ENCODE results near the gene DYNLT1.

DNA sequence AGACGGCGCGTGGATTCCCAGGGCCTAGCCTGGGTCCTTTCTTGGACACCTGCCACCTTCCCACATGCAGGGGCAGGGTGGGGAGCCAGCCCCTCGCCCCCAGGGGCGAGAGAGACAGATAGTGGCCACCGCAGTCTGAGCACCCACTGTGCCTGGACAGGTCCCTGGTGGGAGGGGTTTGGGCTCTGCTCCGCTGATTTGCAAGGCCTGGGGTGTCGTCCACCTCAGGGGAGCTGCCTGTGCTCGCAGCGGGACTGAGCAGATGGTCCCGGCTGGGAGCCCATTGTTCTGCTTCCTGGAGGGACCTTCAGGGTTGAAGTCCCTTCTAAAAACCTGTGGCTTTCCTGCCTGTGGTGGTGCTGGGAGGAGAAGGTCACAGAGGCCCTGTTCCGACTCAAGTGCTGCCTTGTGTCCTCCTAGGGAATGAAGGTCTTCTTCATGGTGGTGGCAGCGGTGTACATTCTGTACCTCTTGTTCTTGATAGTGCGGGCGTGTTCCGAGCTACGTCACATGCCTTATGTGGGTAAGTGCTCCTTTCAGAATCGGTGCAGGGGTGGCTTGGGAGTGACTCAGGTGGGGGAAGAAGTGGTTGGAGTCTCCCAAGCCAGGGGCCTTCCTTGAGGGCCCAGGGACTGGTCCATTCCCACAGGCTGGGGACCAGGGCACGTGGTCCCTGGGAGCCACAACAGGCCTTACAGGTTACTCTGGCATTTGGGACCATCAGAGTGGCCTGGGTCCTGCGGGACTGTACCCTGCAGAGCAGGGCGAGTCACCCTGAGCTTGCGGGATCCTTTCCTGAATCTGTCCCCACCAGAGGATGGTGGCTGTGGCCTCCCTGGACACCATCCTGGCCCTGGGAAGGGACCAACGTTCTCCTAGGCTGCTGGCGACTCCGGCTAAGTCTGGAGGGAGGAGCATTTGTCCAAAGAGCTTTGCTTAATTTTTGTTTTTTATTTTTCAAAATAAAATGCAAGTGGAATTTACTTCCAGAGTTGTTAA is 19.6 kb downstream of the DYNLT1 start:
- TF ChIP-seq, protein P1, sequence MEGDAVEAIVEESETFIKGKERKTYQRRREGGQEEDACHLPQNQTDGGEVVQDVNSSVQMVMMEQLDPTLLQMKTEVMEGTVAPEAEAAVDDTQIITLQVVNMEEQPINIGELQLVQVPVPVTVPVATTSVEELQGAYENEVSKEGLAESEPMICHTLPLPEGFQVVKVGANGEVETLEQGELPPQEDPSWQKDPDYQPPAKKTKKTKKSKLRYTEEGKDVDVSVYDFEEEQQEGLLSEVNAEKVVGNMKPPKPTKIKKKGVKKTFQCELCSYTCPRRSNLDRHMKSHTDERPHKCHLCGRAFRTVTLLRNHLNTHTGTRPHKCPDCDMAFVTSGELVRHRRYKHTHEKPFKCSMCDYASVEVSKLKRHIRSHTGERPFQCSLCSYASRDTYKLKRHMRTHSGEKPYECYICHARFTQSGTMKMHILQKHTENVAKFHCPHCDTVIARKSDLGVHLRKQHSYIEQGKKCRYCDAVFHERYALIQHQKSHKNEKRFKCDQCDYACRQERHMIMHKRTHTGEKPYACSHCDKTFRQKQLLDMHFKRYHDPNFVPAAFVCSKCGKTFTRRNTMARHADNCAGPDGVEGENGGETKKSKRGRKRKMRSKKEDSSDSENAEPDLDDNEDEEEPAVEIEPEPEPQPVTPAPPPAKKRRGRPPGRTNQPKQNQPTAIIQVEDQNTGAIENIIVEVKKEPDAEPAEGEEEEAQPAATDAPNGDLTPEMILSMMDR (conservative IDR thresholded peaks at IDR 0.05; ENCODE audit: low read length), result no peak
- TF ChIP-seq EZH2phosphoT487 (IDR thresholded peaks at IDR 0.05; ENCODE audit: borderline replicate concordance, low read depth, low read length), result no peak
